SU-DHL-6 (cell line): ENCODE data around the gene ARTN.

ENCODE experiments used
- H2AFZ ChIP-seq: fragments of 200-600 bp; sonication (generic); 2 replicates; pipeline ENCODE4 v1.6.1; 2014; ENCODE audit warnings: low read depth, mild to moderate bottlenecking, moderate library complexity, mixed read lengths, antibody characterized with exemption, low read length; ENCODE audit not compliant: severe bottlenecking
- H3F3A ChIP-seq: fragments of 200-600 bp; shearing (Covaris generic); 2 replicates; pipeline ENCODE4 v1.6.0; 2016; ENCODE audit warnings: antibody characterized with exemption, mild to moderate bottlenecking; ENCODE audit not compliant: insufficient read depth
- H3K27ac ChIP-seq: fragments of 200-600 bp; sonication (generic); 2 replicates; pipeline ENCODE4 v1.5.1; 2016; ENCODE audit warnings: low read depth, mild to moderate bottlenecking, low read length, moderate library complexity, mixed read lengths
- H3K27me3 ChIP-seq: fragments of 200-600 bp; sonication (generic), shearing (Covaris generic); 2 replicates; pipeline ENCODE4 v1.6.0; 2014; ENCODE audit warnings: mild to moderate bottlenecking, low read length
- H3K36me3 ChIP-seq: fragments of 200-600 bp; sonication (generic); 2 replicates; pipeline ENCODE4 v1.6.1; 2014; ENCODE audit warnings: mild to moderate bottlenecking, low read length, mixed read lengths
- H3K4me2 ChIP-seq: fragments of 300-600, 200-600 bp; shearing (Covaris generic), sonication (generic); 2 replicates; pipeline ENCODE4 v1.6.0; 2014; ENCODE audit warnings: low read length, low read depth, mild to moderate bottlenecking; ENCODE audit not compliant: poor library complexity, severe bottlenecking
- H3K4me3 ChIP-seq: fragments of 200-600 bp; sonication (generic); 2 replicates; pipeline ENCODE4 v1.5.1; 2014; ENCODE audit warnings: antibody characterized with exemption, low read length, mild to moderate bottlenecking, mixed read lengths; ENCODE audit not compliant: insufficient read depth, poor library complexity, severe bottlenecking
- H3K79me2 ChIP-seq: fragments of 200-600 bp; sonication (generic); 2 replicates; pipeline ENCODE4 v1.6.1; 2014; ENCODE audit warnings: mild to moderate bottlenecking, low read length, moderate library complexity; ENCODE audit not compliant: insufficient read depth
- H3K9ac ChIP-seq: fragments of 200-600 bp; sonication (generic); 2 replicates; pipeline ENCODE4 v1.7.0; 2014; ENCODE audit warnings: mild to moderate bottlenecking, low read length
- H3K9me2 ChIP-seq: fragments of 200-600 bp; sonication (generic); replicated peaks from 2 replicates; pipeline ENCODE4 v1.6.1; 2014; ENCODE audit warnings: low read length; ENCODE audit not compliant: insufficient read depth
- H3K9me3 ChIP-seq: fragments of 200-600 bp; sonication (generic); 2 replicates; pipeline ENCODE4 v1.6.1; 2014; ENCODE audit warnings: low read length, mixed read lengths; ENCODE audit not compliant: insufficient read depth
- H4K20me1 ChIP-seq: fragments of 200-600 bp; sonication (generic); 2 replicates; pipeline ENCODE4 v1.6.1; 2014; ENCODE audit warnings: low read depth, mild to moderate bottlenecking, antibody characterized with exemption, low read length, moderate library complexity, mixed read lengths
- EZH2phosphoT487 ChIP-seq: fragments of 200-600 bp; sonication (generic), shearing (Covaris generic); conservative IDR thresholded peaks from 2 replicates; pipeline ENCODE4 v1.6.1; 2018; ENCODE audit warnings: mild to moderate bottlenecking, antibody characterized with exemption, low read length, moderate library complexity, mixed read lengths
- TF ChIP-seq, protein P1 (sequence below): fragments of 200-600 bp; sonication (generic); IDR thresholded peaks from one replicate; pipeline ENCODE4 v1.5.1; 2017; ENCODE audit warnings: antibody characterized with exemption, mild to moderate bottlenecking, low read length, moderate library complexity; ENCODE audit not compliant: insufficient read depth, poor library complexity, severe bottlenecking

Gene ARTN

DNA sequence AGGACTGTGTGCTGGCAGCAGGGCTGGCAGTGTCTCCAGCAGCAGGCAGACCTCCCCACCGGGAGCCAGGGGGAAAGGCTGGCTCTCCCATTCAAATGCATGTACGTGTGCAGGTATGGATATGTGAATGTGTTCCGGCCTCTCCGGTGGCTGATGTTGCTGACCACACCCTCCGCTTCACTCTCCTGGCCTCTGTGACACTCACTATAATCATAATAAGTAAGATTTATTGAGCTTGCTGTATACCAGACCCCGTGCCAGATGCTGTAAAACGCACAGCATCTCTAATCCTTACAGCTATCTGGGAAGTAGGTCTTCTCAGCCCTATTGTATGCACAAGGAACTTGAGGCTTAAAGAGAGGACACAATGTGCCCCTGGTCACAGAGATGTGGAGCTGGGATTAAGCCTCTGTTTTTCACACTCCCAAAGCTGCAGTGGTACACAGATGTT lies 20.5 kb upstream of the ARTN start:
- no peaks in the 10 kb centered on the region for H4K20me1 ChIP-seq
- no peak overlapping the region for H3K27ac ChIP-seq
- H3F3A ChIP-seq = no peaks in the 10 kb centered on the region
- H3K9me3 ChIP-seq = no peaks in the 10 kb centered on the region
- H3K36me3 ChIP-seq = no peaks in the 10 kb centered on the region
- no peaks in the 10 kb centered on the region for H3K27me3 ChIP-seq
- no peak overlapping the region for H3K9ac ChIP-seq
- H3K79me2 ChIP-seq = no peaks in the 10 kb centered on the region
- no peaks in the 10 kb centered on the region for H3K9me2 ChIP-seq
- no peak for TF ChIP-seq EZH2phosphoT487
- TF ChIP-seq, protein P1, sequence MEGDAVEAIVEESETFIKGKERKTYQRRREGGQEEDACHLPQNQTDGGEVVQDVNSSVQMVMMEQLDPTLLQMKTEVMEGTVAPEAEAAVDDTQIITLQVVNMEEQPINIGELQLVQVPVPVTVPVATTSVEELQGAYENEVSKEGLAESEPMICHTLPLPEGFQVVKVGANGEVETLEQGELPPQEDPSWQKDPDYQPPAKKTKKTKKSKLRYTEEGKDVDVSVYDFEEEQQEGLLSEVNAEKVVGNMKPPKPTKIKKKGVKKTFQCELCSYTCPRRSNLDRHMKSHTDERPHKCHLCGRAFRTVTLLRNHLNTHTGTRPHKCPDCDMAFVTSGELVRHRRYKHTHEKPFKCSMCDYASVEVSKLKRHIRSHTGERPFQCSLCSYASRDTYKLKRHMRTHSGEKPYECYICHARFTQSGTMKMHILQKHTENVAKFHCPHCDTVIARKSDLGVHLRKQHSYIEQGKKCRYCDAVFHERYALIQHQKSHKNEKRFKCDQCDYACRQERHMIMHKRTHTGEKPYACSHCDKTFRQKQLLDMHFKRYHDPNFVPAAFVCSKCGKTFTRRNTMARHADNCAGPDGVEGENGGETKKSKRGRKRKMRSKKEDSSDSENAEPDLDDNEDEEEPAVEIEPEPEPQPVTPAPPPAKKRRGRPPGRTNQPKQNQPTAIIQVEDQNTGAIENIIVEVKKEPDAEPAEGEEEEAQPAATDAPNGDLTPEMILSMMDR = no peak
- H3K4me2 ChIP-seq = no peak overlapping the region
- H2AFZ ChIP-seq = no peak overlapping the region
- H3K4me3 ChIP-seq = no peak overlapping the region

DNA sequence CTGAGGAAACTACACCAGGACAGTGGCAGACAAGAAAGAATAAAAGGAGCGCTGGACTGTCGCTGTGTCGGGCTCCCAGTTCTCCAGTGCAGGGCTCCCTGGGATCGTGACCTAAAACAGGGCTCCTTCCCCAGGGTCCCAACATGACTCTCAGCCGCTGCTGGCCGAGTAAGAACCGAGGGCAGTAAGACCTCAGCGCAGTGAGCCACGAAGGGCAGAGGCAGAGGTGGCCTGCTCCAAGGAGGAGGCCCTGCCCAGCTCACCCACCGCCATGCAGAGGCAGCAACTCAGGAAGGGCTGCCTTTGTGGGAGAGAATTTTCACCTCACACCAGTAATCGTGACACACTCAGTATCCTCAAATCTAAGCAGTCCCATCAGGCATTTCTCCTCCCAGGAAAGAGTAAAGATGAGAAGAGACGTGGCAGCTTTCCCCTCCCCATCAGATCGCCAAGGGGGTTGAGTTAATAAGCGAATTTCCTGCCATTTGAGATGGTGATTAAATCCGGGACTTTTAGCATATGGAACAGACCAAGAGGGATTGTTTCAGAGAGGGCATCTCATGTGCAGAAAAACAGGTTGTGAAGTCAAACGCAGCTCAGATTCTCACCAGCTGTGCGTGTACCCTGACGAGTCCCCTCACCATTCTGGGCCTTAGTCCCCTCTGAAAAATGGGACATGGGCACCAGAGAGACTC lies 19.8 kb upstream of the ARTN start:
- H3K9ac ChIP-seq = no peak overlapping the region
- H3K4me3 ChIP-seq = no peak overlapping the region
- TF ChIP-seq, protein P1 = no peak
- no peak for TF ChIP-seq EZH2phosphoT487
- H4K20me1 ChIP-seq = no peaks in the 10 kb centered on the region
- no peaks in the 10 kb centered on the region for H3F3A ChIP-seq
- no peaks in the 10 kb centered on the region for H3K9me3 ChIP-seq
- no peaks in the 10 kb centered on the region for H3K27me3 ChIP-seq
- H3K79me2 ChIP-seq = no peaks in the 10 kb centered on the region
- no peak overlapping the region for H2AFZ ChIP-seq
- H3K9me2 ChIP-seq = no peaks in the 10 kb centered on the region
- no peak overlapping the region for H3K4me2 ChIP-seq
- no peaks in the 10 kb centered on the region for H3K36me3 ChIP-seq
- no peak overlapping the region for H3K27ac ChIP-seq

DNA sequence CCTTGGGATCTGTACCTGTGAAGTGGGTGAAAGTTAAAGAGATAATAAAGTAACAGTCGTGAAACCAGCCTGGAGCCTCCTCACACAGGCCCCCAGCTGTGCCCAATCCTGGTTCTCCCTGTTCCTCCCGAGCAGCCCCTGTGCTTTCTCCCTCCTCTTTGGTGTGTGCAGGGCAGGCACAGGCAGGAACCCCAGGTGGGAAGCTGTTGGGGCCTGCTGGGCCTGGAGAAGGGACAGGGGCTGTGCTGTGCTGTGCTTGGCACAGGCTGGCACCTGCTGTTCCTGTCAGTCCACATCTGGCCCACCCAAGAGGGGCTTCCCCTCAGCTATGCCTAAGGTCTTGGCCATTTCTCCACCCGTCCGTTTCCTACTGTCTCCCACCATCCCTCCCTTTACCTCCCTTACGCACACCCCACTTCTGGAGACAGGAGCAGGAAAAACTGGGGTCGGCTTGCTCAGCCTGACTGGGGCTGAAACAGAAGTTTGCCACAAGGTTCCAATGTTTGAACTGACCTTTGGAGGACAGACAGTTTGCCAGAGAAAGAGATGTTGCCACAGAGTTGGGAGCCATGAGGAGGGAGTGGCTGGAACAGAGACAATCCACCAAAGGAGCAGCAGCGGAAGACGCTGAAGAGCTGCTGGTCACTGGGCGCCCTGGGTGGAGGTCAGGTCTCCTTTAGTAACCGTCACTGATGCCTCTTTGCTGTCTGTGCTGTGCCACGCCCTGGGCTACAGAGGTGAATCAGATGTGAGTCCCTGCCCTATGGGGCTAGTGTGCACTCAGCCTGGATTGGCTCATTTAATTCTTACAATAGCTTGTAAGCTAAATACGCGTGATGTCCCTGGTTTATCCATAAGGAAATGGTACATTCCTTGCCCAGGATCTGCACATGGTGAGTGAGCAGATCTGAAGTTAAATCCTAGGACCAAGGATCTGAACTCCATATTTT lies 18.8 kb upstream of the ARTN start:
- no peak for TF ChIP-seq EZH2phosphoT487
- TF ChIP-seq, protein P1 = no peak
- Histone ChIP-seq H3F3A (no peaks in the 10 kb centered on the region), H3K27ac (no peak overlapping the region), H3K9me2 (no peaks in the 10 kb centered on the region), H3K4me3 (no peak overlapping the region), H3K9ac (no peak overlapping the region), H3K9me3 (no peaks in the 10 kb centered on the region), H2AFZ (no peak overlapping the region), H3K27me3 (no peaks in the 10 kb centered on the region), H3K36me3 (no peaks in the 10 kb centered on the region), H4K20me1 (no peaks in the 10 kb centered on the region), H3K4me2 (no peak overlapping the region), H3K79me2 (no peaks in the 10 kb centered on the region)
